ENCODE data around the gene FOXO6. TPM values are rescaled to one million over a fixed set of nuclear protein-coding genes. Genes with fewer than 3 reads are reported as not detected.

The FOXO6 gene
- polyA plus RNA-seq, 1 donor (not counting 4 experiments of a cell fraction or from before 2014, with no cell fraction given), result not detected

DNA sequence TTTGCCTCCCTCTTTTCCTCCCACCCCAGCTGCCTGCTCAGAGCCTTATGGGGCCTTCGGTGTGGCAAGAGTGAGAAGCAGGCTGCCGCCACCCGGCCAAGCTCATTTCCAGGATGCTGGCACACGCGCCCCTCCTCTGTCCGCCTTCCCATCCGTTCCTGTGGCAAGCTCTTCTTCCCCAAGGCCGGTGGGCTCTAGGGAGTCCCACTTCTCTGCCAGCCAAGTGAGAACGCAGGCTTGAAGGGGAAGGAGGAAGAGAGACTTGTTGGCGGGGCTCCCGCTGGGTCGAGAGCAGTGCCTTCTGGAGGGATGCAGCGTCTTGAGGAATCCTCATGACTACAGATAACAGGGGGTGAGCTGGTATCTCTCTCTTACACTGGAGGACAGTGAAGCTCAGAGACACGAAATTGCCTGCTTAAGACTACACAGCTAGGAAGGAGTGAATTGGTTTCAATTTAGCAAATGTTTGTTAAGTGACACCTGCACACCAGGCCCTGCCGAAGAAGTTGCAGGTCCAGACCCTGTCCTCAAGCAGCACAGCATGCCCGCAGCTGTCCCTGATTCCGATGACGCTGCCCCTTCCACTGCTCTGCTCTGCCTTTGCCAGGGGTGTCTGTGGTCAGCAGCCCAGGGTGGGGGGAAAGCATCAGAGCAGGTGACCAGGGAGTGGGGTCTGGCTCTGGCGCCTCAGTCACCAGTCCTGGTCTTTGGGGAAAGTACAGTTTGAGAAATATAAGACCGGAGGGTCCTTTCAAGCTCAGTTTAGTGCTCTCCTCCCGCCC, 40.1 kb upstream of the FOXO6 start:
- H3K9me3 ChIP-seq (ENCODE audit: control insufficient read depth, low read depth, low read length), result no peaks in the 10 kb centered on the region
- DNase-seq (ENCODE audit: low read depth, low spot score) (no peak), FAIRE-seq (no peak)
- no peaks in the 10 kb centered on the region for H3K36me3 ChIP-seq (ENCODE audit: control insufficient read depth in 2 of 2, extremely low read depth in 1 of 2, insufficient read depth in 2 of 2, low read length in 2 of 2)
- no peaks in the 10 kb centered on the region for H3K9me1 ChIP-seq (ENCODE audit: control insufficient read depth, extremely low read depth, insufficient read depth, low read length)
- H4K20me1 ChIP-seq (ENCODE audit: control insufficient read depth, extremely low read depth, insufficient read depth, low read length), result no peaks in the 10 kb centered on the region
- no peaks in the 10 kb centered on the region for H3K79me2 ChIP-seq (ENCODE audit: control insufficient read depth, insufficient read depth, low read length)
- no peak overlapping the region for H3K4me3 ChIP-seq (ENCODE audit: control insufficient read depth in 2 of 3, extremely low read depth in 1 of 3, insufficient read depth in 2 of 3, low read depth in 1 of 3, low read length in 3 of 3)
- no peaks in the 10 kb centered on the region for H3K27me3 ChIP-seq (ENCODE audit: control insufficient read depth, extremely low read depth, insufficient read depth, low read length)
- H3K4me1 ChIP-seq (ENCODE audit: control insufficient read depth, extremely low read depth, insufficient read depth, low read length), result peaks cover 11% of the 10 kb centered on the region
- dilution Hi-C loops (cut with MboI; ENCODE audit: extremely low pct_ligation_motif_present, low sequenced_read_pairs), result no loop called here
- H3K9ac ChIP-seq (ENCODE audit: control insufficient read depth, extremely low read depth, insufficient read depth, low read length), result no peak overlapping the region
- no peak overlapping the region for H2AFZ ChIP-seq (ENCODE audit: control insufficient read depth, low read length)
- no peak overlapping the region for H3K27ac ChIP-seq (ENCODE audit: control insufficient read depth, insufficient read depth, low read length)
- TF ChIP-seq EZH2 (IDR thresholded peaks at IDR 0.05; ENCODE audit: low read length), result no peak
- TF ChIP-seq, protein P1, sequence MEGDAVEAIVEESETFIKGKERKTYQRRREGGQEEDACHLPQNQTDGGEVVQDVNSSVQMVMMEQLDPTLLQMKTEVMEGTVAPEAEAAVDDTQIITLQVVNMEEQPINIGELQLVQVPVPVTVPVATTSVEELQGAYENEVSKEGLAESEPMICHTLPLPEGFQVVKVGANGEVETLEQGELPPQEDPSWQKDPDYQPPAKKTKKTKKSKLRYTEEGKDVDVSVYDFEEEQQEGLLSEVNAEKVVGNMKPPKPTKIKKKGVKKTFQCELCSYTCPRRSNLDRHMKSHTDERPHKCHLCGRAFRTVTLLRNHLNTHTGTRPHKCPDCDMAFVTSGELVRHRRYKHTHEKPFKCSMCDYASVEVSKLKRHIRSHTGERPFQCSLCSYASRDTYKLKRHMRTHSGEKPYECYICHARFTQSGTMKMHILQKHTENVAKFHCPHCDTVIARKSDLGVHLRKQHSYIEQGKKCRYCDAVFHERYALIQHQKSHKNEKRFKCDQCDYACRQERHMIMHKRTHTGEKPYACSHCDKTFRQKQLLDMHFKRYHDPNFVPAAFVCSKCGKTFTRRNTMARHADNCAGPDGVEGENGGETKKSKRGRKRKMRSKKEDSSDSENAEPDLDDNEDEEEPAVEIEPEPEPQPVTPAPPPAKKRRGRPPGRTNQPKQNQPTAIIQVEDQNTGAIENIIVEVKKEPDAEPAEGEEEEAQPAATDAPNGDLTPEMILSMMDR (optimal IDR thresholded peaks at IDR 0.05 in 1 of 3, IDR thresholded peaks at IDR 0.05 in 1 of 3, conservative IDR thresholded peaks at IDR 0.05 in 1 of 3; ENCODE audit: extremely low read depth in 1 of 3, insufficient read depth in 2 of 3, low read length in 3 of 3), result no peak
- no peak overlapping the region for H3K4me2 ChIP-seq (ENCODE audit: control insufficient read depth, extremely low read depth, insufficient read depth, low read depth, low read length)

DNA sequence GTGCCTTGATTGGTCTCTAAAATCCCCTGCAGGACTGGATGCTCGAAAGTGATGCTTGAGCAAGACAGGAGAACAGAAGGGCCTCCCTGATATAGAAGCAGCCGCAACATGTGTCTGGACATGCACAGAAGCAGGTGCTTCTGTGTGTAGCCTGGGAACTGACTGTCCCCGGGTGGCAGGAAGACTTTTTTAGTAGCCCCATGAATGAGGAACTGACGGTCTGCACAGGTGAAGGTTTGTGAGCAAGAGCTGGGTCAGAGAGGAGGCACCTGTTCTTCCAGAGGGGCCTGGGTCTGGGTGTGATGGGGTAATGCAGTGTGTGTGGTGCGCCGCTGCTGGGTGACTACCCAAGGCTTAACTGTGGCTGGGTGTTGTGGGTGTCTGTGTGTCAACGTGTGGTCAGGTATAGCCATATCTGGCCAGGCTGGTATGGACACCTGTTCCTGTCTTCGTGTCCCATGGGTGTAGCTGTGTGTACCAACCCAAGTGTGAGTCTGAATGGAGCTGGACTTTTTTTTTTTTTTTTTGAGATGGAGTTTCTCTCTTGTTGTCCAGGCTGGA, 39.1 kb upstream of the FOXO6 start:
- no peak for FAIRE-seq
- no peaks in the 10 kb centered on the region for H3K79me2 ChIP-seq (ENCODE audit: control insufficient read depth, insufficient read depth, low read length)
- TF ChIP-seq, protein P1 (optimal IDR thresholded peaks at IDR 0.05 in 1 of 3, IDR thresholded peaks at IDR 0.05 in 1 of 3, conservative IDR thresholded peaks at IDR 0.05 in 1 of 3; ENCODE audit: extremely low read depth in 1 of 3, insufficient read depth in 2 of 3, low read length in 3 of 3), result no peak
- no peak for TF ChIP-seq EZH2 (IDR thresholded peaks at IDR 0.05; ENCODE audit: low read length)
- no peak overlapping the region for H2AFZ ChIP-seq (ENCODE audit: control insufficient read depth, low read length)
- H3K9me3 ChIP-seq (ENCODE audit: control insufficient read depth, low read depth, low read length), result no peaks in the 10 kb centered on the region
- H3K27ac ChIP-seq (ENCODE audit: control insufficient read depth, insufficient read depth, low read length), result no peak overlapping the region
- no peak for DNase-seq (ENCODE audit: low read depth, low spot score)
- H3K9me1 ChIP-seq (ENCODE audit: control insufficient read depth, extremely low read depth, insufficient read depth, low read length), result no peaks in the 10 kb centered on the region
- H4K20me1 ChIP-seq (ENCODE audit: control insufficient read depth, extremely low read depth, insufficient read depth, low read length), result no peaks in the 10 kb centered on the region
- H3K4me1 ChIP-seq (ENCODE audit: control insufficient read depth, extremely low read depth, insufficient read depth, low read length), result peaks cover 9% of the 10 kb centered on the region
- no peak overlapping the region for H3K9ac ChIP-seq (ENCODE audit: control insufficient read depth, extremely low read depth, insufficient read depth, low read length)
- no peak overlapping the region for H3K4me3 ChIP-seq (ENCODE audit: control insufficient read depth in 2 of 3, extremely low read depth in 1 of 3, insufficient read depth in 2 of 3, low read depth in 1 of 3, low read length in 3 of 3)
- dilution Hi-C loops (cut with MboI; ENCODE audit: extremely low pct_ligation_motif_present, low sequenced_read_pairs), result no loop called here
- no peaks in the 10 kb centered on the region for H3K36me3 ChIP-seq (ENCODE audit: control insufficient read depth in 2 of 2, extremely low read depth in 1 of 2, insufficient read depth in 2 of 2, low read length in 2 of 2)
- no peaks in the 10 kb centered on the region for H3K27me3 ChIP-seq (ENCODE audit: control insufficient read depth, extremely low read depth, insufficient read depth, low read length)
- H3K4me2 ChIP-seq (ENCODE audit: control insufficient read depth, extremely low read depth, insufficient read depth, low read depth, low read length), result no peak overlapping the region
